ENCODE data around the gene SEMA5A. TPM values are rescaled to one million over a fixed set of nuclear protein-coding genes. Genes with fewer than 3 reads are reported as not detected.

The SEMA5A gene
- total RNA-seq, 2 donors from 2014 or later, result 13.3 to 17.6 TPM

- no peaks in the 10 kb centered on the region for H3K27me3 ChIP-seq (replicated peaks; ENCODE audit: insufficient read depth)
- H3K4me1 ChIP-seq (ENCODE audit: control insufficient read depth in 1 of 2, low read depth in 2 of 2), result no peaks in the 10 kb centered on the region
- no peaks in the 10 kb centered on the region for H3K9me3 ChIP-seq
- H3K4me3 ChIP-seq, result no peak overlapping the region
- no peak overlapping the region for H3K27ac ChIP-seq
- H3K36me3 ChIP-seq, result no peaks in the 10 kb centered on the region
- no peak for DNase-seq (ENCODE audit: low spot score)
- no peak for TF ChIP-seq CTCF (IDR thresholded peaks at IDR 0.05)
- no peak for ATAC-seq (ENCODE audit: insufficient number of reproducible peaks, low FRiP score, low read depth)
Observed at GRCh38 chr5:9445826-9446388, 100.0 kb downstream of the SEMA5A start.

- Histone ChIP-seq H3K4me3 (no peak overlapping the region), H3K27me3 (replicated peaks; ENCODE audit: insufficient read depth) (no peaks in the 10 kb centered on the region), H3K36me3 (no peaks in the 10 kb centered on the region), H3K9me3 (no peaks in the 10 kb centered on the region), H3K4me1 (ENCODE audit: control insufficient read depth in 1 of 2, low read depth in 2 of 2) (peaks cover 0 to 9% of the 10 kb centered on the region in 2 donors), H3K27ac (no peak overlapping the region)
- no peak for ATAC-seq (ENCODE audit: insufficient number of reproducible peaks, low FRiP score, low read depth)
- DNase-seq (ENCODE audit: low spot score), result no peak
- TF ChIP-seq CTCF (IDR thresholded peaks at IDR 0.05), result no peak
Observed at GRCh38 chr5:9444346-9444745, 101.5 kb downstream of the SEMA5A start.

- Histone ChIP-seq H3K27ac (no peak overlapping the region), H3K36me3 (no peaks in the 10 kb centered on the region), H3K27me3 (replicated peaks; ENCODE audit: insufficient read depth) (no peaks in the 10 kb centered on the region), H3K4me1 (ENCODE audit: control insufficient read depth in 1 of 2, low read depth in 2 of 2) (peaks cover 0 to 9% of the 10 kb centered on the region in 2 donors), H3K9me3 (no peaks in the 10 kb centered on the region), H3K4me3 (no peak overlapping the region)
- no peak for ATAC-seq (ENCODE audit: insufficient number of reproducible peaks, low FRiP score, low read depth)
- DNase-seq (ENCODE audit: low spot score), result no peak
- no peak for TF ChIP-seq CTCF (IDR thresholded peaks at IDR 0.05)
Observed at GRCh38 chr5:9441610-9442009, 104.3 kb downstream of the SEMA5A start.

GRCh38 chr5:9440517-9440916 is 105.4 kb downstream of the SEMA5A start:
- H3K36me3 ChIP-seq, result no peaks in the 10 kb centered on the region
- ATAC-seq (ENCODE audit: insufficient number of reproducible peaks, low FRiP score, low read depth) (no peak), DNase-seq (ENCODE audit: low spot score) (no peak)
- no peak overlapping the region for H3K27ac ChIP-seq
- no peaks in the 10 kb centered on the region for H3K27me3 ChIP-seq (replicated peaks; ENCODE audit: insufficient read depth)
- H3K4me3 ChIP-seq, result no peak overlapping the region
- no peaks in the 10 kb centered on the region for H3K9me3 ChIP-seq
- H3K4me1 ChIP-seq (ENCODE audit: control insufficient read depth in 1 of 2, low read depth in 2 of 2), result peaks cover 0 to 9% of the 10 kb centered on the region in 2 donors
- no peak for TF ChIP-seq CTCF (IDR thresholded peaks at IDR 0.05)

GRCh38 chr5:9439531-9440292 is 106.2 kb downstream of the SEMA5A start:
- no peaks in the 10 kb centered on the region for H3K9me3 ChIP-seq
- peaks cover 0 to 9% of the 10 kb centered on the region in 2 donors for H3K4me1 ChIP-seq (ENCODE audit: control insufficient read depth in 1 of 2, low read depth in 2 of 2)
- H3K27ac ChIP-seq, result no peak overlapping the region
- TF ChIP-seq CTCF (IDR thresholded peaks at IDR 0.05), result no peak
- no peak for ATAC-seq (ENCODE audit: insufficient number of reproducible peaks, low FRiP score, low read depth)
- no peak overlapping the region for H3K4me3 ChIP-seq
- no peaks in the 10 kb centered on the region for H3K27me3 ChIP-seq (replicated peaks; ENCODE audit: insufficient read depth)
- no peaks in the 10 kb centered on the region for H3K36me3 ChIP-seq
- DNase-seq (ENCODE audit: low spot score), result no peak
